Progenitor cell of endocrine pancreas (in vitro differentiated cells): ENCODE data around the gene EWSR1. TPM values are rescaled to one million over a fixed set of nuclear protein-coding genes. Genes with fewer than 3 reads are reported as not detected.
"Not testable (repeated sequence)": the region's sequence is repeated elsewhere in the genome, so short reads cannot be mapped to it uniquely, and the experiment has no call there.

ENCODE experiments used
- DNase-seq: peaks from one replicate; pipeline ENCODE4 v3.0.0; 2021; ENCODE audit warnings: low spot score; ENCODE audit not compliant: unreplicated experiment
- H3K27ac Mint-ChIP-seq: 2 replicates; pipeline ENCODE4 v1.8.0; 2021; ENCODE audit warnings: mild to moderate bottlenecking, moderate library complexity, mixed read lengths
- H3K27me3 Mint-ChIP-seq: 2 replicates; pipeline ENCODE4 v1.8.0; 2021; ENCODE audit warnings: mixed read lengths
- H3K36me3 Mint-ChIP-seq: 2 replicates; pipeline ENCODE4 v1.8.0; 2022; ENCODE audit warnings: mixed read lengths; ENCODE audit not compliant: insufficient read depth
- H3K4me1 Mint-ChIP-seq: 2 replicates; pipeline ENCODE4 v1.8.0; 2021; ENCODE audit warnings: low read depth, mixed read lengths
- H3K4me3 Mint-ChIP-seq: 2 replicates; pipeline ENCODE4 v1.8.0; 2021; ENCODE audit warnings: low read depth, mild to moderate bottlenecking, moderate library complexity, mixed read lengths
- H3K9me3 Mint-ChIP-seq: 2 replicates; pipeline ENCODE4 v1.8.0; 2021; ENCODE audit warnings: low read depth, mixed read lengths
- CTCF ChIP-seq: fragments of 200-600 bp; sonication (generic); IDR thresholded peaks from one replicate; pipeline ENCODE4 v1.5.0; 2021; ENCODE audit warnings: antibody characterized with exemption, mild to moderate bottlenecking; ENCODE audit not compliant: unreplicated experiment
- total RNA-seq: library from RNA; stranded (reverse); gene quantifications from 2 replicates; pipeline ENCODE4 v1.2.1, GENCODE V29; 2021

Gene EWSR1
- total RNA-seq, 1 donor from 2014 or later = 442 TPM

- Mint-ChIP-seq H3K27me3 (no peaks in the 10 kb centered on the region), H3K27ac (no peak overlapping the region), H3K9me3 (no peaks in the 10 kb centered on the region), H3K4me1 (peaks cover 6% of the 10 kb centered on the region), H3K36me3 (peaks cover 25% of the 10 kb centered on the region), H3K4me3 (no peak overlapping the region)
- DNase-seq = no peak
- no peak for TF ChIP-seq CTCF
These were observed 75.3 kb downstream of the EWSR1 start for GRCh38 chr22:29343313-29343805.

GRCh38 chr22:29344137-29344536, 76.1 kb downstream of the EWSR1 start:
- H3K27ac Mint-ChIP-seq = no peak overlapping the region
- peaks cover 25% of the 10 kb centered on the region for H3K36me3 Mint-ChIP-seq
- no peak for DNase-seq
- H3K27me3 Mint-ChIP-seq = no peaks in the 10 kb centered on the region
- H3K4me1 Mint-ChIP-seq = peaks cover 6% of the 10 kb centered on the region
- H3K9me3 Mint-ChIP-seq = no peaks in the 10 kb centered on the region
- no peak for TF ChIP-seq CTCF
- H3K4me3 Mint-ChIP-seq = no peak overlapping the region

- DNase-seq, H3K4me3 Mint-ChIP-seq, H3K27me3 Mint-ChIP-seq, H3K27ac Mint-ChIP-seq, H3K9me3 Mint-ChIP-seq, H3K4me1 Mint-ChIP-seq: not testable (repeated sequence)
- peaks cover 22% of the 10 kb centered on the region for H3K36me3 Mint-ChIP-seq
These were observed 76.8 kb downstream of the EWSR1 start for GRCh38 chr22:29344889-29345288.

- DNase-seq = no peak
- Mint-ChIP-seq H3K36me3 (peaks cover 22% of the 10 kb centered on the region), H3K9me3 (no peaks in the 10 kb centered on the region), H3K27ac (no peak overlapping the region), H3K27me3 (no peaks in the 10 kb centered on the region), H3K4me1 (peaks cover 6% of the 10 kb centered on the region), H3K4me3 (no peak overlapping the region)
- no peak for TF ChIP-seq CTCF
These were observed 77.9 kb downstream of the EWSR1 start for GRCh38 chr22:29345932-29346331.

GRCh38 chr22:29346659-29347058, 78.6 kb downstream of the EWSR1 start:
- no peaks in the 10 kb centered on the region for H3K9me3 Mint-ChIP-seq
- no peak overlapping the region for H3K27ac Mint-ChIP-seq
- H3K36me3 Mint-ChIP-seq = peaks cover 26% of the 10 kb centered on the region
- no peak for DNase-seq
- peaks cover 6% of the 10 kb centered on the region for H3K4me1 Mint-ChIP-seq
- no peak for TF ChIP-seq CTCF
- no peaks in the 10 kb centered on the region for H3K27me3 Mint-ChIP-seq
- H3K4me3 Mint-ChIP-seq = no peak overlapping the region

GRCh38 chr22:29348041-29348440, 80.0 kb downstream of the EWSR1 start:
- Mint-ChIP-seq H3K27me3 (no peaks in the 10 kb centered on the region), H3K36me3 (peaks cover 20% of the 10 kb centered on the region), H3K4me1 (no peaks in the 10 kb centered on the region)

More at GRCh38 chr22:29348041-29348440, 80.0 kb downstream of the EWSR1 start:
- no peak for TF ChIP-seq CTCF
- no peak for DNase-seq
- Mint-ChIP-seq H3K4me3 (no peak overlapping the region), H3K9me3 (no peaks in the 10 kb centered on the region), H3K27ac (no peak overlapping the region)
